Large intestine (tissue), 3 donors: ENCODE results near the gene FAM83G. TPM values are rescaled to one million over a fixed set of nuclear protein-coding genes. Genes with fewer than 3 reads are reported as not detected.
A peak's percentile ranks its signal among the peaks of the same experiment; 100 is the strongest.

Experiments used
- DNase-seq, 2 donors: peaks; one replicate each; pipeline versions ENCODE4 v3.0.0 to v3.0.0-alpha.2; 2013
- H3K27ac ChIP-seq: one replicate; pipeline ENCODE4 v1.5.1; 2013; ENCODE audit warnings: low read length
- H3K27me3 ChIP-seq: 2 replicates; pipeline ENCODE4 v1.6.1; 2013; ENCODE audit warnings: low read length; ENCODE audit not compliant: control insufficient read depth, insufficient read depth
- H3K36me3 ChIP-seq: 2 replicates; pipeline ENCODE4 v1.6.1; 2013; ENCODE audit warnings: low read length; ENCODE audit not compliant: control insufficient read depth, insufficient read depth
- H3K4me1 ChIP-seq: one replicate; pipeline ENCODE4 v1.6.1; 2013; ENCODE audit warnings: low read length; ENCODE audit not compliant: control insufficient read depth, insufficient read depth
- H3K4me3 ChIP-seq: one replicate; pipeline ENCODE4 v1.5.1; 2013; ENCODE audit warnings: low read length
- H3K9me3 ChIP-seq: one replicate; pipeline ENCODE4 v1.6.1; 2013; ENCODE audit warnings: mild to moderate bottlenecking, low read depth, low read length, moderate library complexity; ENCODE audit not compliant: control insufficient read depth
- WGBS: methylation state at CpG from one replicate; pipeline ENCODE4 v1.1.5; 2013; ENCODE audit warnings: low lambda C conversion rate; ENCODE audit not compliant: insufficient coverage; 5-methylcytosine and 5-hydroxymethylcytosine counted together
- polyA plus RNA-seq: library from polyadenylated mRNA; unstranded; fragments of 120-200 nt; gene quantifications from one replicate; pipeline ENCODE4 v1.2.1, GENCODE V29; 2013

The FAM83G gene
- polyA plus RNA-seq, 1 donor: 35.6 TPM

GRCh38 chr17:18919963-18920362 is 84.6 kb downstream of the FAM83G start:
- Histone ChIP-seq H3K4me1 (peaks cover 16% of the 10 kb centered on the region), H3K36me3 (peaks cover 36% of the 10 kb centered on the region), H3K9me3 (no peaks in the 10 kb centered on the region), H3K27ac (peak overlapping the region; percentile 60), H3K27me3 (no peaks in the 10 kb centered on the region), H3K4me3 (no peak overlapping the region)
- peak; percentile 22 to 72 for DNase-seq
- 0% methylated on average over 1 of the region's 6 CpGs for WGBS

Other genes with a start within 250 kb of the FAM83G start
- 70.7 TPM for gene TVP23B, start 223.6 kb downstream of the FAM83G start, polyA plus RNA-seq
- 49.5 TPM for gene PRPSAP2, start 146.6 kb downstream of the FAM83G start, polyA plus RNA-seq
- 0.30 TPM for gene SLC5A10, start 52.6 kb downstream of the FAM83G start, polyA plus RNA-seq
- gene GRAP, start 42.2 kb upstream of the FAM83G start, polyA plus RNA-seq: 2.9 TPM
- gene GRAPL, start 122.8 kb upstream of the FAM83G start, polyA plus RNA-seq: 3.4 TPM
- 24.2 TPM for gene EPN2, start 232.6 kb upstream of the FAM83G start, polyA plus RNA-seq